ENCODE data around the gene BTRC.

The BTRC gene

GRCh38 chr10:101444058-101444898, 90.3 kb downstream of the BTRC start:
- DNase-seq (ENCODE audit: low read depth, low spot score) = no peak

GRCh38 chr10:101446071-101446470, 92.1 kb downstream of the BTRC start:
- no peak for DNase-seq (ENCODE audit: low read depth, low spot score)

- DNase-seq (ENCODE audit: low read depth, low spot score) = no peak
Observed at GRCh38 chr10:101446947-101447346, 93.0 kb downstream of the BTRC start.

GRCh38 chr10:101447477-101447876, 93.5 kb downstream of the BTRC start:
- DNase-seq (ENCODE audit: low read depth, low spot score) = no peak

- no peak for DNase-seq (ENCODE audit: low read depth, low spot score)
Observed at GRCh38 chr10:101450277-101451080, 96.5 kb downstream of the BTRC start.

GRCh38 chr10:101451261-101451660, 97.3 kb downstream of the BTRC start:
- no peak for DNase-seq (ENCODE audit: low read depth, low spot score)

- no peak for DNase-seq (ENCODE audit: low read depth, low spot score)
Observed at GRCh38 chr10:101451667-101452069, 97.7 kb downstream of the BTRC start.

GRCh38 chr10:101452176-101452575, 98.2 kb downstream of the BTRC start:
- no peak for DNase-seq (ENCODE audit: low read depth, low spot score)

GRCh38 chr10:101452593-101452992, 98.6 kb downstream of the BTRC start:
- no peak for DNase-seq (ENCODE audit: low read depth, low spot score)

GRCh38 chr10:101453318-101453717, 99.4 kb downstream of the BTRC start:
- DNase-seq (ENCODE audit: low read depth, low spot score) = no peak

- DNase-seq (ENCODE audit: low read depth, low spot score) = no peak
Observed at GRCh38 chr10:101453791-101454718, 100.1 kb downstream of the BTRC start.

GRCh38 chr10:101458869-101459268, 104.9 kb downstream of the BTRC start:
- no peak for DNase-seq (ENCODE audit: low read depth, low spot score)

GRCh38 chr10:101464082-101464481, 110.1 kb downstream of the BTRC start:
- no peak for DNase-seq (ENCODE audit: low read depth, low spot score)

GRCh38 chr10:101464599-101464998, 110.6 kb downstream of the BTRC start:
- DNase-seq (ENCODE audit: low read depth, low spot score) = no peak

GRCh38 chr10:101466016-101466912, 112.3 kb downstream of the BTRC start:
- no peak for DNase-seq (ENCODE audit: low read depth, low spot score)

- DNase-seq (ENCODE audit: low read depth, low spot score) = peak; percentile 38
Observed at GRCh38 chr10:101467286-101467770, 113.4 kb downstream of the BTRC start.

- no peak for DNase-seq (ENCODE audit: low read depth, low spot score)
Observed at GRCh38 chr10:101468159-101468558, 114.2 kb downstream of the BTRC start.

- no peak for DNase-seq (ENCODE audit: low read depth, low spot score)
Observed at GRCh38 chr10:101476383-101476782, 122.4 kb downstream of the BTRC start.

GRCh38 chr10:101478956-101479355, 125.0 kb downstream of the BTRC start:
- DNase-seq (ENCODE audit: low read depth, low spot score) = no peak

- no peak for DNase-seq (ENCODE audit: low read depth, low spot score)
Observed at GRCh38 chr10:101481256-101481655, 127.3 kb downstream of the BTRC start.
